ENCODE results near the gene CYP2J2. TPM values are rescaled to one million over a fixed set of nuclear protein-coding genes. Genes with fewer than 3 reads are reported as not detected.
A peak's percentile ranks its signal among the peaks of the same experiment; 100 is the strongest.

The CYP2J2 gene
- total RNA-seq, 2 experiments from 2014 or later = not detected

GRCh38 chr1:59879574-59879973 is 47.0 kb downstream of the CYP2J2 start:
- TF ChIP-seq CTCF (conservative IDR thresholded peaks at IDR 0.05; ENCODE audit: low read length) (0 out of 2 replicates have a peak, but pooled peaks have one; percentile 36), EZH2phosphoT487 (IDR thresholded peaks at IDR 0.05; ENCODE audit: borderline replicate concordance, low read depth, low read length) (no peak)
- Histone ChIP-seq H3K9me3 (ENCODE audit: low read length) (no peaks in the 10 kb centered on the region), H3K27ac (ENCODE audit: low read depth, low read length, poor library complexity, severe bottlenecking) (no peak overlapping the region), H2AFZ (ENCODE audit: low read length) (no peak overlapping the region), H4K20me1 (ENCODE audit: insufficient read depth, low read length) (no peaks in the 10 kb centered on the region), H3K9me2 (ENCODE audit: insufficient read depth, low read length) (no peaks in the 10 kb centered on the region), H3K79me2 (ENCODE audit: insufficient read depth, low read depth, low read length) (no peaks in the 10 kb centered on the region), H3K4me2 (ENCODE audit: low read length) (no peak overlapping the region), H3K4me1 (ENCODE audit: insufficient read depth, low read length, poor library complexity, severe bottlenecking) (no peaks in the 10 kb centered on the region), H3K36me3 (ENCODE audit: insufficient read depth, low read length) (no peaks in the 10 kb centered on the region), H3K4me3 (ENCODE audit: low read depth, low read length, poor library complexity, severe bottlenecking) (no peak overlapping the region)
- CTCF ChIA-PET (ENCODE audit: unreplicated experiment) = no interaction called here
- no TSS peak for BruUV-seq (replicated peaks)
- POLR2A ChIA-PET = interaction anchor here (0.6 kb wide), 1 partner anchor 1051 kb away, joined by 7 read pairs; no protein-coding TSS in a partner anchor
- intact Hi-C loops (cut with micrococcal nuclease; ENCODE audit: unreplicated experiment) = no loop called here
- DNase-seq (ENCODE audit: low spot score) = peak; percentile 1

- Histone ChIP-seq H2AFZ (ENCODE audit: low read length) (no peak overlapping the region), H3K4me1 (ENCODE audit: insufficient read depth, low read length, poor library complexity, severe bottlenecking) (no peaks in the 10 kb centered on the region), H3K9me2 (ENCODE audit: insufficient read depth, low read length) (no peaks in the 10 kb centered on the region), H3K9me3 (ENCODE audit: low read length) (no peaks in the 10 kb centered on the region), H3K4me2 (ENCODE audit: low read length) (no peak overlapping the region), H4K20me1 (ENCODE audit: insufficient read depth, low read length) (no peaks in the 10 kb centered on the region), H3K4me3 (ENCODE audit: low read depth, low read length, poor library complexity, severe bottlenecking) (no peak overlapping the region), H3K27ac (ENCODE audit: low read depth, low read length, poor library complexity, severe bottlenecking) (no peak overlapping the region), H3K36me3 (ENCODE audit: insufficient read depth, low read length) (no peaks in the 10 kb centered on the region), H3K79me2 (ENCODE audit: insufficient read depth, low read depth, low read length) (no peaks in the 10 kb centered on the region)
- no TSS peak for BruUV-seq (replicated peaks)
- DNase-seq (ENCODE audit: low spot score) = no peak
- ChIA-PET POLR2A (interaction anchor here (0.7 kb wide), 1 partner anchor 633 kb away, joined by 3 read pairs; no protein-coding TSS in a partner anchor), CTCF (ENCODE audit: unreplicated experiment) (no interaction called here)
- TF ChIP-seq EZH2phosphoT487 (IDR thresholded peaks at IDR 0.05; ENCODE audit: borderline replicate concordance, low read depth, low read length) (no peak), CTCF (conservative IDR thresholded peaks at IDR 0.05; ENCODE audit: low read length) (no peak)
- intact Hi-C loops (cut with micrococcal nuclease; ENCODE audit: unreplicated experiment) = no loop called here
Measured at GRCh38 chr1:59878370-59878769, 48.2 kb downstream of the CYP2J2 start.

- BruUV-seq (replicated peaks) = no TSS peak
- TF ChIP-seq CTCF (conservative IDR thresholded peaks at IDR 0.05; ENCODE audit: low read length) (no peak), EZH2phosphoT487 (IDR thresholded peaks at IDR 0.05; ENCODE audit: borderline replicate concordance, low read depth, low read length) (no peak)
- H3K27ac ChIP-seq (ENCODE audit: low read depth, low read length, poor library complexity, severe bottlenecking) = no peak overlapping the region
- no peaks in the 10 kb centered on the region for H3K9me2 ChIP-seq (ENCODE audit: insufficient read depth, low read length)
- intact Hi-C loops (cut with micrococcal nuclease; ENCODE audit: unreplicated experiment) = no loop called here
- H3K4me3 ChIP-seq (ENCODE audit: low read depth, low read length, poor library complexity, severe bottlenecking) = no peak overlapping the region
- H3K79me2 ChIP-seq (ENCODE audit: insufficient read depth, low read depth, low read length) = no peaks in the 10 kb centered on the region
- POLR2A ChIA-PET = no interaction called here
- H3K4me1 ChIP-seq (ENCODE audit: insufficient read depth, low read length, poor library complexity, severe bottlenecking) = no peaks in the 10 kb centered on the region
- no peaks in the 10 kb centered on the region for H3K9me3 ChIP-seq (ENCODE audit: low read length)
- H3K36me3 ChIP-seq (ENCODE audit: insufficient read depth, low read length) = no peaks in the 10 kb centered on the region
- CTCF ChIA-PET (ENCODE audit: unreplicated experiment) = no interaction called here
- no peak overlapping the region for H3K4me2 ChIP-seq (ENCODE audit: low read length)
- no peak for DNase-seq (ENCODE audit: low spot score)
- no peaks in the 10 kb centered on the region for H4K20me1 ChIP-seq (ENCODE audit: insufficient read depth, low read length)
- H2AFZ ChIP-seq (ENCODE audit: low read length) = no peak overlapping the region
Measured at GRCh38 chr1:59877108-59877682, 49.4 kb downstream of the CYP2J2 start.

All from OCI-LY7 (cell line).